Choroid plexus epithelial cell (primary cell): ENCODE results near the gene ITPKC.

Experiments used
- DNase-seq: peaks from one replicate; pipeline ENCODE4 v3.0.0-alpha.2; 2010; ENCODE audit warnings: low read depth
- H3K4me3 ChIP-seq: 2 replicates; pipeline ENCODE4 v1.5.1; 2011; ENCODE audit warnings: low read depth, mild to moderate bottlenecking, control low read depth, low read length, moderate library complexity
- CTCF ChIP-seq: conservative IDR thresholded peaks from 2 replicates; pipeline ENCODE4 v1.5.1; 2011; ENCODE audit warnings: low read depth, mild to moderate bottlenecking, control low read depth, inconsistent platforms, low read length, moderate library complexity

ITPKC gene

DNA sequence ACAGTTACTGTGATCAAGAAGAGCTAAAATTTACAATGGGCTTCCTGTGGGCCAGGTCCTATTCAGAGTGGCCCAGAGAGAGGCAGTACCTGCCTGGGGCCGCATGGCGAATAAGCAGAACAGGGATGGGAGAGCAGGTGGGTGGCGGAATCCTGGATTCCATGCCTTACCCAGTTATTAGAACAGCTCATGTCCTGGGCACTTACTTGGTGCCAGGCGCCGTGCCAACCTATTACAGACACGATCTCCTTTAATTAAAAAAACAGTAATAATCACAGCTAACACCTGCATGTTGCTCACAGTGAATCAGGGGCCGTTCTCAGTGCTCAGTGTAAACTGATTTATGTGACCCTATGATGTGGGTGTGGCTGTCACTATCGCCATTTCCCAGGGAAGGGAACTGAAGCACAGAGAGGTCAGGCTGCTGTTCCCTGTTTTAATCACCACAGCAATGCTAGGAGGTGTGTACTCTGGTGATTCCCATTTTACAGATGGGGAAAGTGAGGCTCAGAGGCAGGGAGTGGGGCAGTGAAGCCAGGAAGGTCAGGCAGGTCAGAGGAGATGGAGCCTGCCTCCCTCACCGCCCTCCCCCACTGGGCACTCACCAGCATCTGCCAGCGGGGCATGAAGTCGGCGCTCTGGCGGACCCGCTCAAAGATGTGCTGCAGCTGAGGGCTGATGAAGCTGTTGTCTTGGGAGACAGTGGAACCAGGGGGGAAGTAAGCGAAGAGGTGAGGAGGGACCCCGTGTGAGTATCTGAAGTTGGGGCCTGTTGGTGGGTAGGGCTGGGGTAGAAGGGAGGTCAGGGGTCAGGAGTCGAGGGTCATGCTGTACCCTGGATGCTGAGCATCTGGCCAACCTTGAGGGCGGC is 12.2 kb upstream of the ITPKC start:
- DNase-seq: no peak
- no peak for TF ChIP-seq CTCF
- no peak overlapping the region for H3K4me3 ChIP-seq

DNA sequence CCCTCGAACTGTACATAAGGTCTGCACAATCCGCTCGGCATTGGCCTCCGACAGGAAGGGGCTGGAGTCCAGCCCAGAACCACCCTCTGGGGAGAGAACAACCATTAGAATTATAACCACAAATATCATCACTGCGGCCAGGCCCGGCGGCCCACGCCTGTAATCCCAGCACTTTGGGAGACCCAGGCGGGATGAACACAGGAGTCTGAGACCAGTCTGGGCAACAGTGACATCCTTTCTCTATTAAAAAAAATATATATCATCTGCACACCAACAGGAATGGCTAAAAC is 11.6 kb upstream of the ITPKC start:
- H3K4me3 ChIP-seq: no peak overlapping the region
- DNase-seq: no peak
- TF ChIP-seq CTCF: no peak

DNA sequence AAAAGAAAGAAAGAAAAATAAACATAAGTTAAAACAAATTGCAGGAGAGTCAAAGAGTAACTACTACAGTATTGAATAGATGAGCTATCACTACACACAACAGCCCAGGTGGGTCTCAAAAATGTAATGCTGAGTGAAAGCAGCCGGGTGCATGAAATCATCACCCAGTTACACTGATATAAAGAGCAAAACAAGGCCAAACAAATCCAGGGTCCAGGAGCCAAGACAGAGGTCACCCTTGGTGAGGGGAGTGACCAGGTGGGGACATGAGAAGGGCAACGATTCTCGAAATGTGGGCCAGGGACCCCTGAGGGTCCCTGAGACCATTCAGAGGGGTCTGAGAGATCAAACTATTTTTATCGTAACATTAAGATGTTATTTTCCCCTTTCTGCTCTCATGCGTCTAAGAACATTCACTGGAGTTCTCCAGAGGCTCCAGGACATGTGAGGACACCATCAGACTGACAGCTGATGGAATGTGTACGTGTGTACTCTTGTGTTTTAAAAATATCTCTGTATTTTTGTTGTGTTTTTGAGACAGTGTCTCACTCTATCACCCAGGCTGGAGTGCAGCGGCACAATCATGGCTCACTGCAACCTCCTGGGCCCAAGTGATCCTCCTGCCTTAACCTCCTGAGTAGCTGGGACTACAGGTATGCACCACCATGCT is 10.8 kb upstream of the ITPKC start:
- TF ChIP-seq CTCF: no peak
- no peak overlapping the region for H3K4me3 ChIP-seq
- no peak for DNase-seq

- H3K4me3 ChIP-seq: no peak overlapping the region
- TF ChIP-seq CTCF: no peak
- DNase-seq: no peak
Measured at GRCh38 chr19:40707615-40708014, 9.3 kb upstream of the ITPKC start.

DNA sequence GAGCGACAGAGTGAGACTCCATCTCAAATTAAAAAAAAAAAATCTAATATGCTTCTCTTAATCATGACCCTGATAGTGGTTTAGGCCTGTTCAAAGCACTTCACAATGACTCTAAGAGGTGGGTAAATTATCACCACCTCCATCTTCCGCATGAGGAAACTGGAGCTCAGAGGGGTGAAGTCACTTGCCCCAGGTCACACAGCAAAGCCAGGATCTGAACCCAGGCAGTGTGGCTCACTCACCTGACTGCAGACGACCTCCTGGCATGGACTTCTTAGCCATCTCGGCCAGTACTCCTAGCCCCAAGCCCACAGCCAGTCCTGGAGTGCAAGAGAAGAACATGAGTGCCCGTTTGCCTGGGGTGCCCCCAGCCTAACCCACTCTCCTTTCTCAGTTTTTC is 7.1 kb upstream of the ITPKC start:
- no peak overlapping the region for H3K4me3 ChIP-seq
- TF ChIP-seq CTCF: no peak

DNA sequence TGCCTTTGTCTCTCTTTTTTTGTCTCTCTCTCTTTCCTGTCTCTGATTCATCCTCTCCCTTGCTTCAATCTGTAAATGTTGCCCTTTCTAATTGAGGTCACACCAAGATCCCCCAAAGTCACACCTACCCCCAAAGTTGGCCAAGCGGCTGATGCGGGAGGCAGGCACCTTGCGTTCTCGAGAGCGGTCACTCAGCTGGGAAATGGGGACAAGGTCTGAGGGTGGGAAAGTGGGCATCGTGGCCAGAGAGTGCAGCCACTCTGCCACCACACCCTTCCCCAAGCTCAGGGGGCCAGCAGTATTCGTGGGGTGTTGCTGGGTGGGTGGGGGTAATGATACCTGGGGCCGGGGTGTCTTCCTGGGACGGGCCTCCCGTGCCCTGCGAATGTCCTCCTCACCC is 3.0 kb upstream of the ITPKC start:
- TF ChIP-seq CTCF: no peak
- DNase-seq: no peak
- no peak overlapping the region for H3K4me3 ChIP-seq

More for the DNA sequence above, 7.1 kb upstream of the ITPKC start:
- no peak for DNase-seq
